Bronchial epithelial cell (primary cell): ENCODE results near the gene TMED7. TPM values are rescaled to one million over a fixed set of nuclear protein-coding genes. Genes with fewer than 3 reads are reported as not detected.
"Not testable (repeated sequence)": the region's sequence is repeated elsewhere in the genome, so short reads cannot be mapped to it uniquely, and the experiment has no call there.

ENCODE experiments used
- DNase-seq: peaks from one replicate; pipeline ENCODE4 v3.0.0-alpha.2; 2010; ENCODE audit warnings: low read depth
- FAIRE-seq: peaks from 2 replicates; lab custom pipeline; 2011; peaks lifted over from hg19 to GRCh38; lab: Jason Lieb, UNC
- H3K27me3 ChIP-seq: 2 replicates; pipeline ENCODE4 v1.5.1; 2011; ENCODE audit warnings: low read length; ENCODE audit not compliant: control insufficient read depth, insufficient read depth
- H3K36me3 ChIP-seq: 2 replicates; pipeline ENCODE4 v1.5.1; 2011; ENCODE audit warnings: low read length; ENCODE audit not compliant: control insufficient read depth, insufficient read depth
- H3K4me3 ChIP-seq: 2 replicates; pipeline ENCODE4 v1.5.1; 2011; ENCODE audit warnings: mild to moderate bottlenecking, low read depth, low read length, control low read depth
- total RNA-seq: library from RNA; depleted of rRNA; stranded (reverse); fragments of >200 nt; gene quantifications from 2 replicates; pipeline ENCODE4 v1.2.1, GENCODE V29; 2014
- TF ChIP-seq, protein P1 (sequence below): IDR thresholded peaks from 2 replicates; pipeline ENCODE4 v1.5.1; 2011; ENCODE audit warnings: mild to moderate bottlenecking, moderate library complexity, low read length, control low read depth, inconsistent platforms; ENCODE audit not compliant: insufficient read depth, severe bottlenecking

The TMED7 gene
- 68.9 and 102 TPM in 2 replicates for total RNA-seq

DNA sequence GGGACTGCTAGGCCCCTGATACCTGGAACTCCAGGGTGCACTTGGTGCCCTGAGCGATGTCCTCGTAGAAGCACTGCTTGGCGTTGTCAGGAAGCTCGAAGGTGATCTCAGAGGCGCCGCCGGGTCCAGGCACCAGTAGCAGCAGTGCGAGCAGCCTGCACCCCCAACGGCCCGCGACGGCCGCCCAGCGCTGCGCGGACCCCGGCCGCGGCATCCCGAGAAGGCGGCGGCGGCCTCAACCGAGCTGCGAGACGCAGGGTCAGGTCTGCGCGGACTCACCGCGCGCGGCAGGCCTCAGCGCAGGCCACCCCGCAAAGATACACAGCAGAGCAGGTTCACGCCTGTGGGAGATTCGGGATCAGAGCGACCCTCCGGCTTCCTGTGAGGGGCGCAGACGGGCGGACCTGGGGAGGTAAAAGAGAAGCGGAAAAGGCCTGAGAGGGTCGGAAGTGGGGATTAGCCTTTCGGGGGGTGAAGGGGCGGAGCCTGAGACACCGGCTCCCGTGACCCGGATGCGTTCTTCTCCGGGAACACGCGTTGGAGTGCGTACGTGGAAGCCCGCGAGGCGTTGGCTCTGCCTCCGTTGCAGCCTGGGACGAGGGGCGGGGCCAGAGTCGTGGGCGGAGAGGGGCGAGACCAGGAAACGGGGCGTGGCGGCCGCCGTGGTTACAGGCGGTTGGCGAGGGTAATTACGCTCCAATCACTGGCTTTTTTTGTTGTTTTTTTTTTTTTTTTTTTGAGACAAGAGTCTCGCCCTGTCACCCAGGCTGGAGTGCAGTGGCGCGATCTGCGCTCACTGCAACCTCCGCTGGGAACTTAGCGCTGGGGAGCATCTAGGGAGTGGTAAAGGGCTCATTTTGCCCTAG lies at the start of gene TMED7:
TMED7 (minus strand) TSS at position 458 of the 866 bp plus-strand sequence; CDS start at position 214, 244 bp downstream.
- FAIRE-seq: no peak
- H3K36me3 ChIP-seq: no peaks in the 10 kb centered on the region
- TF ChIP-seq, protein P1, sequence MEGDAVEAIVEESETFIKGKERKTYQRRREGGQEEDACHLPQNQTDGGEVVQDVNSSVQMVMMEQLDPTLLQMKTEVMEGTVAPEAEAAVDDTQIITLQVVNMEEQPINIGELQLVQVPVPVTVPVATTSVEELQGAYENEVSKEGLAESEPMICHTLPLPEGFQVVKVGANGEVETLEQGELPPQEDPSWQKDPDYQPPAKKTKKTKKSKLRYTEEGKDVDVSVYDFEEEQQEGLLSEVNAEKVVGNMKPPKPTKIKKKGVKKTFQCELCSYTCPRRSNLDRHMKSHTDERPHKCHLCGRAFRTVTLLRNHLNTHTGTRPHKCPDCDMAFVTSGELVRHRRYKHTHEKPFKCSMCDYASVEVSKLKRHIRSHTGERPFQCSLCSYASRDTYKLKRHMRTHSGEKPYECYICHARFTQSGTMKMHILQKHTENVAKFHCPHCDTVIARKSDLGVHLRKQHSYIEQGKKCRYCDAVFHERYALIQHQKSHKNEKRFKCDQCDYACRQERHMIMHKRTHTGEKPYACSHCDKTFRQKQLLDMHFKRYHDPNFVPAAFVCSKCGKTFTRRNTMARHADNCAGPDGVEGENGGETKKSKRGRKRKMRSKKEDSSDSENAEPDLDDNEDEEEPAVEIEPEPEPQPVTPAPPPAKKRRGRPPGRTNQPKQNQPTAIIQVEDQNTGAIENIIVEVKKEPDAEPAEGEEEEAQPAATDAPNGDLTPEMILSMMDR: no peak
- peak within 1 kb of the TSS; percentile 86 for H3K4me3 ChIP-seq
- DNase-seq: peak; percentile 90
- H3K27me3 ChIP-seq: no peaks in the 10 kb centered on the region

DNA sequence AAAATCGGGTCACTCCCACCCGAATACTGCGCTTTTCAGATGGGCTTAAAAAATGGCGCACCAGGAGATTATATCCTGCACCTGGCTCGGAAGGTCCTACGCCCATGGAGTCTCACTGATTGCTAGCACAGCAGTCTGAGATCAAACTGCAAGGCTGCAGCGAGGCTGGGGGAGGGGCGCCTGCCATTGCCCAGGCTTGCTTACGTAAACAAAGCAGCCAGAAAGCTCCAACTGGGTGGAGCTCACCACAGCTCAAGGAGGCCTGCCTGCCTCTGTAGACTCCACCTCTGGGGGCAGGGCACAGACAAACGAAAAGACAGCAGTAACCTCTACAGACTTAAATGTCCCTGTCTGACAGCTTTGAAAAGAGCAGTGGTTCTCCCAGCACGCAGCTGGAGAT lies 48.9 kb upstream of the TMED7 start:
- not testable (repeated sequence) for H3K36me3 ChIP-seq, H3K4me3 ChIP-seq, H3K27me3 ChIP-seq, DNase-seq, FAIRE-seq

- FAIRE-seq: no peak
- no peak overlapping the region for H3K4me3 ChIP-seq
- H3K27me3 ChIP-seq: no peaks in the 10 kb centered on the region
- H3K36me3 ChIP-seq: no peaks in the 10 kb centered on the region
- no peak for DNase-seq
- TF ChIP-seq, protein P1: no peak
Measured at GRCh38 chr5:115673596-115673995, 47.8 kb upstream of the TMED7 start.

GRCh38 chr5:115671939-115672338 lies 46.1 kb upstream of the TMED7 start:
- Histone ChIP-seq H3K4me3 (no peak overlapping the region), H3K27me3 (no peaks in the 10 kb centered on the region), H3K36me3 (no peaks in the 10 kb centered on the region)
- FAIRE-seq (no peak), DNase-seq (no peak)
- TF ChIP-seq, protein P1: no peak

- H3K27me3 ChIP-seq: no peaks in the 10 kb centered on the region
- TF ChIP-seq, protein P1: no peak
- FAIRE-seq: no peak
- H3K4me3 ChIP-seq: no peak overlapping the region
- no peaks in the 10 kb centered on the region for H3K36me3 ChIP-seq
- peak; percentile 70 for DNase-seq
Measured at GRCh38 chr5:115666023-115666422, 40.2 kb upstream of the TMED7 start.

- FAIRE-seq: no peak
- H3K4me3 ChIP-seq: no peak overlapping the region
- no peaks in the 10 kb centered on the region for H3K27me3 ChIP-seq
- TF ChIP-seq, protein P1: no peak
- H3K36me3 ChIP-seq: no peaks in the 10 kb centered on the region
- no peak for DNase-seq
Measured at GRCh38 chr5:115661563-115661962, 35.7 kb upstream of the TMED7 start.
